ENCODE measurements around the gene NEUROG2. TPM values are rescaled to one million over a fixed set of nuclear protein-coding genes. Genes with fewer than 3 reads are reported as not detected.
"Not testable (repeated sequence)": the region's sequence is repeated elsewhere in the genome, so short reads cannot be mapped to it uniquely, and the experiment has no call there.

Gene NEUROG2
- total RNA-seq, 1 donor from 2014 or later, result not detected

DNA sequence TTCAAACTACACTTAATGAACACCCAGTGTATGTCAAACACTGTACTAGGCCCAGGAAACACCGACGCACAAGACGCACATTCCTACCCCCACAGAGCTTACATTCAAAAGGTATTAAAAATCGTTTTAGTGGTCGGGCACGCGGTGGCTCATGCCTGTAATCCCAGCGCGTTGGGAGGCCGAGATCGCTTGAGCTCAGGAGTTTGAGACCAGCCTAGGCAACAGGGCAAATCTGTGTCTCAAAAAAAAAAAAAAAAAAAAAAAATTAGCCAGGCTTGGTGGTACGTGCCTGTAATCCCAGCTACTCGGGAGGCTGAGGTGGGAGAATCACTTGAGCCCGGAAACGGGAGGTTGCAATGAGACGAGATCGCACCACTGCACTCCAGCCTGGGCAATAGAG lies 6.5 kb upstream of the NEUROG2 start:
- H3K27me3 ChIP-seq (ENCODE audit: control insufficient read depth in 3 of 3, insufficient read depth in 3 of 3, low read length in 3 of 3), result peaks cover 57 to 73% (median 70%) of the 10 kb centered on the region in 3 donors
- H3K9ac ChIP-seq (ENCODE audit: low read depth in 1 of 3, low read length in 3 of 3); H3K4me3 ChIP-seq (ENCODE audit: low read length in 3 of 3); H3K9me3 ChIP-seq (ENCODE audit: control insufficient read depth in 3 of 3, low read length in 3 of 3); H3K36me3 ChIP-seq (ENCODE audit: control insufficient read depth in 3 of 3, insufficient read depth in 3 of 3, low read length in 3 of 3); H3K27ac ChIP-seq (ENCODE audit: low read depth, low read length): not testable (repeated sequence)
- peaks cover 4 to 15% (median 9%) of the 10 kb centered on the region in 3 donors for H3K4me1 ChIP-seq (ENCODE audit: control insufficient read depth in 3 of 3, insufficient read depth in 3 of 3, low read length in 3 of 3)

DNA sequence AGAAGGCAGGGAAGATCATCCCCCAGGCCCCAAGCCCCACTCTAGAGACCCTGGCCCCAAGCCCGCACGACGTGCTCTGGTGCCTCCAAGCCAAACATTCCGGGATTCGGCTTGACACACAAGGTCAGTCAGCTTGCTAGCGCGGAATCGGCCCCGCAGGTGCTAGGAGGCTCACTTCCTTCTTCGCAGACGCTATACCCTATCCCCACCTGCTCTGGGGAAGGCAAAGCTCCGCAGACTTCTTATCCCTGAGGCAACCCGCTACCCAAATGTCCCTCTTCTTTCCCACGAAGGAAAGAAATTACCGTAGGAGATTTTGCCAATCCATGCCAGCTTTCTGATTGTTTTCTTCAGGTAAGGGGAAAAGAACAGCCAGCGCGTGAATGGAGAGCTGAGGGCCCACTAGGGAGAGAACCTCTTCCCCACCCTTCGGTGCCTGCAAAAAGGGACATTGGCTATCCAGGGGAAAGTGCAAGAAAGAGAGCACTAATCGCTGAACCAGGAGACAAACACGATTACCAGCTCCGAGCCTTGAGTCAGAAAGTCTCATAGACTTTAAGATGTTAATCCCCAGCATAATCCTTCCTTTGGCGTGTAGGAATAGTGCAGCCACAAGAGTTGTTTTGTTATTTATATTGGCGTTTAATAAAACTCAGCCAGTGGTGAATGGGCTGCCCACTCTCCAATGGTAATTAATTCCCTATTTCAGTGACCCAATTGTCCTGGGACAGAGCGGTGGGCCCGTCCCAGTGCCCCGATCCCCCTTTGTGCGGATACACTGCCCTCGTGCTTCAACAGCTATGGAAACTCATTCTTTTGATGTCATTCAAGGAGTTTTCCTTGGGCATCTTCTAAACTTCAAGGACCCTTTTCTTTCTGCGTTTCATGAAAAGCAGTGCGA lies 5.4 kb upstream of the NEUROG2 start:
- Histone ChIP-seq H3K9me3 (ENCODE audit: control insufficient read depth in 3 of 3, low read length in 3 of 3) (peaks cover 0 to 2% (median 0%) of the 10 kb centered on the region in 3 donors), H3K4me1 (ENCODE audit: control insufficient read depth in 3 of 3, insufficient read depth in 3 of 3, low read length in 3 of 3) (peaks cover 14 to 25% (median 19%) of the 10 kb centered on the region in 3 donors), H3K36me3 (ENCODE audit: control insufficient read depth in 3 of 3, insufficient read depth in 3 of 3, low read length in 3 of 3) (no peaks in the 10 kb centered on the region), H3K27me3 (ENCODE audit: control insufficient read depth in 3 of 3, insufficient read depth in 3 of 3, low read length in 3 of 3) (peaks cover 68 to 82% (median 81%) of the 10 kb centered on the region in 3 donors), H3K4me3 (ENCODE audit: low read length in 3 of 3) (peak overlapping the region in 1 of 3 donors; percentile 22), H3K9ac (ENCODE audit: low read depth in 1 of 3, low read length in 3 of 3) (no peak overlapping the region), H3K27ac (ENCODE audit: low read depth, low read length) (no peak overlapping the region)

DNA sequence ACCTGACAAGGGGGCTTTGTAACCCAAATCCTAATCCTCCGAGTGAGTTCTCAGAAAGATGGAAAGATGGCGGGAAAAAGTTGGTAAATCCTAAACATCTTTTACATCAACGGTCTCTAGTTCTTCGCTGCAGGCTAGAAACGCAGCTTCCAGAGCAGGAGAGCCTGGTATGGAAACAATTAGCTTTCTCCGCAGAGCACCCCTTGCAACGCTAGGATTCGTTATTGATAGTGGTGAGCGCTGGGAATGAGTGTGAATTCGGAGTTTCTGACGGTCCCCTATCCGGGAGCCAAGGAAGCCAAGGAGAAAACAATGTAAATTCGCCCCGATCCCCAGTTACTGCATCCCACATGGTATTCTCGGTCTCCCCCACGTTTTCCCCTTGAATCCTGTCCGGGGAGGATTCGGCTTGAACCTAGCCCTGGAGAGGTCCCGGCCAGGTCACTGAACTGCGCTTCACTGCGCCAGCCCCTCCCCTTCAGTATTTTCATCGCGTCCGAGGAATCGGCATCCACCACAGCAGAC lies 4.7 kb upstream of the NEUROG2 start:
- peaks cover 17 to 25% (median 21%) of the 10 kb centered on the region in 3 donors for H3K4me1 ChIP-seq (ENCODE audit: control insufficient read depth in 3 of 3, insufficient read depth in 3 of 3, low read length in 3 of 3)
- peaks cover 72 to 88% (median 82%) of the 10 kb centered on the region in 3 donors for H3K27me3 ChIP-seq (ENCODE audit: control insufficient read depth in 3 of 3, insufficient read depth in 3 of 3, low read length in 3 of 3)
- no peak overlapping the region for H3K9ac ChIP-seq (ENCODE audit: low read depth in 1 of 3, low read length in 3 of 3)
- H3K9me3 ChIP-seq (ENCODE audit: control insufficient read depth in 3 of 3, low read length in 3 of 3), result peaks cover 0 to 2% (median 0%) of the 10 kb centered on the region in 3 donors
- H3K27ac ChIP-seq (ENCODE audit: low read depth, low read length), result no peak overlapping the region
- H3K36me3 ChIP-seq (ENCODE audit: control insufficient read depth in 3 of 3, insufficient read depth in 3 of 3, low read length in 3 of 3), result no peaks in the 10 kb centered on the region
- peak overlapping the region in 1 of 3 donors; percentile 22 for H3K4me3 ChIP-seq (ENCODE audit: low read length in 3 of 3)

DNA sequence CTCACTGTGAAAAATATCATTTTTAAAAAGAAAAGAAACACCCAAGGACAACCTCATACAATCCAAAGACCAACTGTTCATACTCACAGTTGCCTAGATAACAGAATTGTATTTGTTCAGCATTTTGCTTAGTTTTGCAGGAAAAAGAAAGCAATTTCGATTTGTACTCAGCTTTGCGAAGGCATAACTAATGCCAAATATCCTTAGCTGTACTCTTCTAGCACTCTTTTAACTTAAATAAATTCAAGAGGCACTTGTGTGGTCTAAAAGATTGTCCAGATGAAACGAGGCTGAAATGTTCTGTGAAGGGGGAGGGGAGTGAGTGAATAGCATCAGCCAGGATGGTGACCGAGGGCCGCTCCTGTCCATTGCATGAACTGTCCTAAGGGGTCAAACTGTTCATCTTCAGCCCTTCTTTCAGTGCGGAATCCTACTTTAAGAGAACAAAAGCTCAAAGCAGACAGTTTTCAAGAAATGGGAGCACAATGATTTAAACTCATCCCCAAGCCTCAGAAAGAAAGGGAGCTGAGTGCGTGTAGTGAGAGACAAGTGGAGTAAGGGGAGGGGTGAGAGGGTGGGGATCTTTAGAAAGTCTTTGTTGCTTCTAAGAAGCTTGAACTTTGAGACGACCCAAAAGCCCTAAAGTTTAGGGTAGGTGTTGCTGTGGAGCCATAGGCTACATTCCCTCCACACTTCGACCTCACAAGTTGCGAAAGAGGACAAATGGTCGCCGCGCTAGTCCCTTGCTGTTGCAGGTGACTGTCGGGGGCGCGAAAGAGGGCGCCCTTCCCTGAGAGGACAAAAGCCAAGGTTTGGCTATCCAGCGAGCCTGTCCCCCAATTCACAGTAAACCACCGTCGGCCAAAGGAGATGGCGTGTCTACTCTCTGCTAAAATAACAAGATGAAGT lies 4.0 kb upstream of the NEUROG2 start:
- peaks cover 0 to 2% (median 0%) of the 10 kb centered on the region in 3 donors for H3K9me3 ChIP-seq (ENCODE audit: control insufficient read depth in 3 of 3, low read length in 3 of 3)
- H3K4me1 ChIP-seq (ENCODE audit: control insufficient read depth in 3 of 3, insufficient read depth in 3 of 3, low read length in 3 of 3), result peaks cover 25 to 26% (median 25%) of the 10 kb centered on the region in 3 donors

DNA sequence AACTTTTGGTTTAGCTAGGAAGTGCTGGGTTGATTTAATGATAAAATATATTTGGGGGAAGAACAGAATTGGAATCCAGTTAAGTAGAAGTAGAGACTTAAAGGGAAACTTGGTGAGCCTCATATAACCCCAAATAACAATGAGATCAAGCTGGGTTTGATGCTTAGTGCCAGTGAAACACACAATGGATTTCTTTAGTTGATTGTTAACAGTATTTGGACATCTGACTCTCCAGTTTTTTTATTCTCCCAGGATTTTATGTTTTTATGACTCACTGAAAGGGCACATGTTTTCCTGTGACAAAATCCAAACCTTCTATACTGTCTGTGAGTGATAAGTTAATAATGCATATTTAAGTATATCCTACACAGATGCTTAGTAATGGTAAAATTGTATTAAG lies 2.7 kb upstream of the NEUROG2 start:
- Histone ChIP-seq H3K27me3 (ENCODE audit: control insufficient read depth in 3 of 3, insufficient read depth in 3 of 3, low read length in 3 of 3) (peaks cover 86 to 95% (median 91%) of the 10 kb centered on the region in 3 donors), H3K36me3 (ENCODE audit: control insufficient read depth in 3 of 3, insufficient read depth in 3 of 3, low read length in 3 of 3) (no peaks in the 10 kb centered on the region), H3K9ac (ENCODE audit: low read depth in 1 of 3, low read length in 3 of 3) (no peak overlapping the region), H3K27ac (ENCODE audit: low read depth, low read length) (no peak overlapping the region), H3K4me3 (ENCODE audit: low read length in 3 of 3) (no peak overlapping the region), H3K9me3 (ENCODE audit: control insufficient read depth in 3 of 3, low read length in 3 of 3) (peaks cover 0 to 2% (median 0%) of the 10 kb centered on the region in 3 donors), H3K4me1 (ENCODE audit: control insufficient read depth in 3 of 3, insufficient read depth in 3 of 3, low read length in 3 of 3) (peaks cover 29 to 34% (median 32%) of the 10 kb centered on the region in 3 donors)

More for the DNA sequence above, 4.0 kb upstream of the NEUROG2 start:
- H3K36me3 ChIP-seq (ENCODE audit: control insufficient read depth in 3 of 3, insufficient read depth in 3 of 3, low read length in 3 of 3), result no peaks in the 10 kb centered on the region
- H3K4me3 ChIP-seq (ENCODE audit: low read length in 3 of 3), result no peak overlapping the region
- H3K27me3 ChIP-seq (ENCODE audit: control insufficient read depth in 3 of 3, insufficient read depth in 3 of 3, low read length in 3 of 3), result peaks cover 79 to 91% (median 88%) of the 10 kb centered on the region in 3 donors
- H3K27ac ChIP-seq (ENCODE audit: low read depth, low read length), result no peak overlapping the region
- H3K9ac ChIP-seq (ENCODE audit: low read depth in 1 of 3, low read length in 3 of 3), result no peak overlapping the region

DNA sequence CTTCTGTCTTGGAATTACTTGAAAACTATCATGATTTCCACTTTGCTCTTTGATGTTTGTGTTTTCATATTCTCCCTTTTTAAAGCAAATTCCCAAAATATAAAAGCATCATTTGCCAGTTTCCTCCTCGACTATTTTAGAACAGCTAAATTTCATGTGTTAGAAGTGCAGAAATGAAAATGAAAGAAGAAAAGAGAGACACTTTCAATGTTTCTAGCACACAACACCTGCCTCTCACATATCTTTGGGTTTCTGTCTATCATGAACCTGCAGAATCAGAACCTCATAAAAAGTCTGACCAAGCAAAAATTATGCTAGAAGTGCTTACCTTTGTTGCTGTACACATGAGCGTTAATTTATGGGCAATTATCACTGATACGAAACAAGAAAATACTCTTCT lies 1.9 kb upstream of the NEUROG2 start:
- no peak overlapping the region for H3K27ac ChIP-seq (ENCODE audit: low read depth, low read length)
- no peak overlapping the region for H3K4me3 ChIP-seq (ENCODE audit: low read length in 3 of 3)
- H3K9ac ChIP-seq (ENCODE audit: low read depth in 1 of 3, low read length in 3 of 3), result no peak overlapping the region
- no peaks in the 10 kb centered on the region for H3K36me3 ChIP-seq (ENCODE audit: control insufficient read depth in 3 of 3, insufficient read depth in 3 of 3, low read length in 3 of 3)
- H3K9me3 ChIP-seq (ENCODE audit: control insufficient read depth in 3 of 3, low read length in 3 of 3), result peaks cover 0 to 2% (median 0%) of the 10 kb centered on the region in 3 donors
- peaks cover 25 to 34% (median 32%) of the 10 kb centered on the region in 3 donors for H3K4me1 ChIP-seq (ENCODE audit: control insufficient read depth in 3 of 3, insufficient read depth in 3 of 3, low read length in 3 of 3)
- H3K27me3 ChIP-seq (ENCODE audit: control insufficient read depth in 3 of 3, insufficient read depth in 3 of 3, low read length in 3 of 3), result peaks cover 86 to 89% (median 86%) of the 10 kb centered on the region in 3 donors

DNA sequence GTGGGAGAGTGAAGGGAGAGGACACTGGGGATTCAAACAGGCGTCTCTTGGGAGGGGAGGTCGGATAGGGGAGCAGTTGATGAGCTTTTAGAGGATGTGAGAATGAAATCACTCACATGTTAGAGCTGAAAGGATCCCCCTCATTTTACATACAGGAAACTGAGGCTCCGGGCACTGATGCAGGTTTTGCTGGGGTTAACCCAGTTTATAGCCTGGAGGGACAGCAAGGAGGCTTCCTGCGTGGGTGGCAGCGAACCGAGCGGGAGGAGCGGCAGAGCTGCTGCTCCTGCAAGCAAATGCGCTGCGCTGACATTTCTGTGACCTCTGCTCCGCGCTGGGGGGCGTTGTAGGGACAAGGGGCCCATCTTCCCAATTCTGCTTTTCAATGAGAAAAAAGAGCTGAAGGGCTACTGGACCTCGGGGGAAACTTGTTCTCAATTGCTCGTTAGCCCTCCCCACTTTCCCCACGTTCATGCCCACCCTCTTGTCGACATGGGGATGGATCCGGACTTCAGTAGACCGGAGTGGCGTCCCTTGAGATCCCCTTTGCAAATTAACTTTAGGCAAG lies 1.2 kb upstream of the NEUROG2 start:
- H3K4me1 ChIP-seq (ENCODE audit: control insufficient read depth in 3 of 3, insufficient read depth in 3 of 3, low read length in 3 of 3), result peaks cover 24 to 34% (median 32%) of the 10 kb centered on the region in 3 donors
- peak overlapping the region in 2 of 3 donors; percentile 46 to 47 for H3K4me3 ChIP-seq (ENCODE audit: low read length in 3 of 3)
- H3K36me3 ChIP-seq (ENCODE audit: control insufficient read depth in 3 of 3, insufficient read depth in 3 of 3, low read length in 3 of 3), result no peaks in the 10 kb centered on the region
- peaks cover 85 to 89% (median 86%) of the 10 kb centered on the region in 3 donors for H3K27me3 ChIP-seq (ENCODE audit: control insufficient read depth in 3 of 3, insufficient read depth in 3 of 3, low read length in 3 of 3)
- H3K27ac ChIP-seq (ENCODE audit: low read depth, low read length), result no peak overlapping the region
- no peak overlapping the region for H3K9ac ChIP-seq (ENCODE audit: low read depth in 1 of 3, low read length in 3 of 3)
- H3K9me3 ChIP-seq (ENCODE audit: control insufficient read depth in 3 of 3, low read length in 3 of 3), result no peaks in the 10 kb centered on the region

DNA sequence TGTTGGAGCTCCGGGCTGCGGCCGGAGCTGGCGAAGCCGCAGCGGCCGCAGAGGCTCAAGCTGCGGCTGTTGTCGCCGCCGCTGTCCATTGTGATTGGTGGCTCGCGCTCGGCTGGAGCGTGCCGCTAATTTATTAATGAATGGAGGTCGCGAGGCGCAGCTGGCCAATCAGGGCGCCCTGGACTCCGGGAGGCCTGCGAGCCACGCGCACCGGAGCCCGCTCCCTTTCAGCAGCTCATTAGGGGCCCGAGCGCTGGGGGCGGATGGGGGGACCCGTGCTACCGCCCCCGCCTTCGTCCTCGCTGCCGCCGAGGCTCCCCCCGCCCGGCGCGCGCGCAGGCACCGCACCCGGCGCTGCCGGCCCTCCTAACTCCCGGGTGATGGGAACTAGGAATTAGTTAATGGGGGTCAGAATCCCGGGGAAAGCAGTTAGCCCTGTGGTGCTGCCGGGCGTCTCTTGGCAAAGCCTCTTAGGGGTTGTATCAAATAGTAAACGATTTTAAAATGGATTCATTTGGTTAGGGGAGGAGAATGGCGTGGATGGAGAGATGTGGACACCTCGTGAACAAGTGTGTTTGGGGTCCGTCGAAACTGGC lies 589 bp upstream of the NEUROG2 start:
- H3K9ac ChIP-seq (ENCODE audit: low read depth in 1 of 3, low read length in 3 of 3), result no peak overlapping the region
- peaks cover 24 to 34% (median 32%) of the 10 kb centered on the region in 3 donors for H3K4me1 ChIP-seq (ENCODE audit: control insufficient read depth in 3 of 3, insufficient read depth in 3 of 3, low read length in 3 of 3)
- H3K27me3 ChIP-seq (ENCODE audit: control insufficient read depth in 3 of 3, insufficient read depth in 3 of 3, low read length in 3 of 3), result peaks cover 85 to 88% (median 85%) of the 10 kb centered on the region in 3 donors
- H3K36me3 ChIP-seq (ENCODE audit: control insufficient read depth in 3 of 3, insufficient read depth in 3 of 3, low read length in 3 of 3), result no peaks in the 10 kb centered on the region
- no peak overlapping the region for H3K27ac ChIP-seq (ENCODE audit: low read depth, low read length)
- peak overlapping the region in 2 of 3 donors; percentile 46 to 47 for H3K4me3 ChIP-seq (ENCODE audit: low read length in 3 of 3)
- H3K9me3 ChIP-seq (ENCODE audit: control insufficient read depth in 3 of 3, low read length in 3 of 3), result no peaks in the 10 kb centered on the region

Measured in skeletal muscle tissue (tissue), 4 donors.